ENCODE data around the gene STAM. TPM values are rescaled to one million over a fixed set of nuclear protein-coding genes. Genes with fewer than 3 reads are reported as not detected.

STAM gene
- total RNA-seq, 1 experiment from 2014 or later = 9.3 TPM

DNA sequence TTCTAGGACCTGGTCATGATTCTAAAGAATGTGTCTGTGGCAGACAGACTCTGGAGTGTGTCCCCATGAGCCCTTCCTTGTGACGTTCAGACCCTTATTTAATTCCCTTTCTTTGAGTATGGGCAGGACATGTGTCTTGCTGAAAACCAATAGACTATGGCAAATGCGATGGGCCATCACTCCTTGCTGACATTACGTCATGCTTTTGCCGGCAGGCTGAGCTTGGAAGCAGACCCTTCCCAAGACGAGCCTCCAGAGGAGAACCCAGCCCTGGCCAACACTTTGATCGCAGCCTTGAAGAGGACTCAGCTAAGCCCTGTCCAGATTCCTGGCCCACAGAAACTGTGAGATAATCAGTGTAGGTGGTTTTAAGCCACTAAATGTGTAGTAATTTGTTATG, 89.7 kb downstream of the STAM start:
- H3K36me3 ChIP-seq = no peaks in the 10 kb centered on the region
- no peak for DNase-seq
- no peak overlapping the region for H3K4me3 ChIP-seq
- H3K9me3 ChIP-seq = no peaks in the 10 kb centered on the region
- no peaks in the 10 kb centered on the region for H3K27me3 ChIP-seq

DNA sequence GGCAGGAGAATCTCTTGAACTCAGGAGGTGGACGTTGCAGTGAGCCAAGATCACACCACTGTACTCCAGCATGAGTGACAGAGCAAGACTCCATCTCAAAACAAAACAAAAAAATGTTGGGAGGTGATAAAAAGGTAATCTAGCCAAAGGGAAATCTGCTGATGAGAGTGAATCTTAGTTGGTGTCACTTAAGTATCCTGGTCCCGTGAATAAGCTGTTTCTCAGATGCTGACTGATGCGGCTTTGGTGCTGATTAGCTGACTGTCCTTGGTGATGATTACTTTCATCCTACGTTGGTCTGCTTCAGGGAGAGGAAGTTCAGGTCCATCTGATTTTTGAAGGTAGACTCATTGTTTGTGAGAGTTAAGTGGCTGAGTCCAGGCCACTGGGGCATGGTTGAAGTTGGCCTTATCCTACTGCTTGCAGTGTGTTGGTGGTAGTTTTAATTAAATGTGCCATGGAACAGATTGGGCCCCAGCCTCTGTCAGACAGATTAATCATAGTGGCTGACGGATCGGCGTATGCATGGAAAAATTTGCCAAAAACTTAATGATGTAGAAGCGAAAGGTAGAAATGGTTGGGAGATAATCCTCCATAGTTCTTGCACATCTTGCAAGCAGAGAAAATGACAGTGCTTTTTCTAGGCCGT, 90.6 kb downstream of the STAM start:
- Histone ChIP-seq H3K36me3 (no peaks in the 10 kb centered on the region), H3K27me3 (no peaks in the 10 kb centered on the region), H3K9me3 (no peaks in the 10 kb centered on the region), H3K4me3 (no peak overlapping the region)
- DNase-seq = no peak

DNA sequence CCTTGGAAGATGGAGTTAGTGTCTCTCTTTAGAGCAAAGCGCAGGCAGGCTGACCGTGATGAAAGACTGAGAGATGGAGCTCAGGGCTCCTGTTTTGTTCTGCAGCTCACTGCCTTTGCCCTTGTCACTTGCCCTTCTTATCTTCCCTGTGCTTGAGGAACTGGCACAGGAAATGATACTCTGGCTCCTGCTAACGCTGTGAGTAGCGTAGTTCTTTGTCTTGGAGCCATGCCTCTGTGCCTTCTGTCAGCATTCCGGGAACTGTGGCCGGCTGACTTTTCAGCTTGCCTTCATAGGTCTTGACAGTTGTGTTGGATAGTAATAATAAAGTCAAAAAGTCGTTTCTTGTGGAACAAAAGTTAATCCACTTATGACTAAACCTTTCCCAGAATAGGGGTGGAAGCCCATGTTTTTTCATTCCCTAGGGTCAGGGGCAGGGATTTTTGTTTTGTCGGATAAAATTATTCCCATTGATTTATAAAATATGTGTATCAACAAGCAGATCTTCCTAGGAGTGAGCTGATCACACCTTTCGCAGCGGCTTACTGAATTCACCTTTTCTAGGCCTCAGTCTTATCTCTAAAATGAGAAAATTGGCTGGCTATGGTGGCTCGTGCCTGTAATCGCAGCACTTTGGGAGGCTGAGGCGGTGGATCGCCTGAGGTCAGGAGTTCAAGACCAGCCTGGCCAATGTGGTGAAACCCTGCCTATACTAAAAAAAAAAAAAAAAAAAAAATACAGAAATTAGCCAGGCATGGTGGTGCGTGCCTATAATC, 91.4 kb downstream of the STAM start:
- no peaks in the 10 kb centered on the region for H3K36me3 ChIP-seq
- no peak overlapping the region for H3K4me3 ChIP-seq
- H3K27me3 ChIP-seq = no peaks in the 10 kb centered on the region
- no peaks in the 10 kb centered on the region for H3K9me3 ChIP-seq
- DNase-seq = no peak

DNA sequence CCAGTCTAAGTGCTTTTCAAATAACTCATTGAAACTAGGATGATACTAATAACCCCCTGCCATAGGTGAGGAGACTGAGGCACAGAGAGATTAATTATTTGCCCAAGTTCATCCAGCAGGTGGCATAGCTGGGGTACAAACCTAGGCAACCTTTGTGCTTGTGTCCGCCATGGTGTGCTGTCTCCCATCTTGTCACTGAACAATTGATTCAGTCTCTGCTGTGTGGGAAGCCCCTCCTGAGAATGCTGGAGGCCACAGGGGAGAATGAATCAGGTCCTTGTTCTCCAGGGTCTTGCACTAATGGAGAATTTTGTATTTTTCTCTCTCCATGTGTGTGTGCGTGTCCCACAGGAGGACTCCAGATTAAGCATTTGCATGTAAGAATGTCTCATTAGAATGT, 92.3 kb downstream of the STAM start:
- Histone ChIP-seq H3K4me3 (no peak overlapping the region), H3K27me3 (no peaks in the 10 kb centered on the region), H3K9me3 (no peaks in the 10 kb centered on the region), H3K36me3 (no peaks in the 10 kb centered on the region)
- no peak for DNase-seq

DNA sequence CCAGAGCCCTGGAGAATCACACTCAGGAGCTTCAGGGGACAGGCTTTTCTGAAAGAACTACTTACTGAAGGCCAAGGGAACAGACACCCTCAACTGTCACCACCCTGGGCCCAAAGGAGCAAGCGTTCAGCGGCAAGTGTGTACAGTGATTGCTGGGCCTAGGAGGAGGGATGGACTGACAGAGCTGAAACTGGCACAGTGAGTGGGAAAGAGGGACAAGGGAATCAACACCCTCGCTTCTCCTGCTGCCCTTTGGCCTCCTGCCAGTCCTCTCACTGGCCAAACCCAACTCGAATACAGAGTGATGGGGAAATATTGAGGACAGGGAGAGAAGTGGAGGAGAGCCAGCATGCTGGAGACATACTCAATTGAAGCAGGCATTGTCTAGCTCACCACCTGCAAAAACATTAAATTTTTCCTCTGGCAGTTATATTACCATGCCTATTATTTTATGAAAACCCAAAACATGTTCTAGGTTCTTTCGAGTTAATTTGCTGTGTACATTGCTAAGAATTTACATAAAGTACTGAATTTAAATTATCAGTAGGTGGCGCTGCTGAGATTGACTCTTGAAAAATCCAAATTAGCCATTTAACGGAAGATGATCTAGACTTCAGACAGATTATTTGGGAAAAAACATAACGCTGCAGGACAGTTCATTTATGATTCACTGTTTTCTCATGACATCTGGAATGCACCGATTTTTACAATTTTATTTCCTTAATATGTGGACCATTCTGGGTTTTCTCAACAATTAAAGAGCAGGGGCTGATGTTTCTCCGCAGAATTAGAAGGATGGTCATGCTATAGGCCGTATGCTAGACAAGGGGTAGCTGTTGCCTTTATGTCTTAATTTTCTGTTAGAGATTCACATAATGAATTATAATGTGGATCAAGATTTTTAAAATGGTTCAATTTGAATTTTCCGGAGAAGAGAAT, 93.3 kb downstream of the STAM start:
- H3K27me3 ChIP-seq = no peaks in the 10 kb centered on the region
- no peaks in the 10 kb centered on the region for H3K9me3 ChIP-seq
- H3K4me3 ChIP-seq = no peak overlapping the region
- no peaks in the 10 kb centered on the region for H3K36me3 ChIP-seq
- peak; percentile 20 for DNase-seq

DNA sequence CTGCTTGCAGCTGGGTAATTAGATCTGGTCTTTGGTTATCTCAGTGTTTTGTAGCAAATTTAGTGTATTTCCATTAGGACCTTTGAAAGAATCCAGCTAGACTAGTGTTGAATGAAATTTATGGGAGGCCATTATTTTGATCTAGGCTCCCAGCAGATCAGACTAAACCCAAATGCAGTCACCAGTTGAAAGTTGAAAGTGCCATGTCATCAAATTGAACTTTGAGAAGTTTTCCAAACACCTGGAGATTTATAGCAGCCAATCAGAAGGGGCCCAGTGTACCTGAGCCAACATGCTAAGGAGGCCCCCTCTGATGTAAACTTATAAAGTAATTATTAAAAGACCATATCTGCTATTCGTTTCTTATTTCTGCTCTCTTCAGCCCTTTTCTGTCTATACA, 96.7 kb downstream of the STAM start:
- H3K4me3 ChIP-seq = no peak overlapping the region
- no peaks in the 10 kb centered on the region for H3K9me3 ChIP-seq
- no peaks in the 10 kb centered on the region for H3K36me3 ChIP-seq
- H3K27me3 ChIP-seq = no peaks in the 10 kb centered on the region
- DNase-seq = no peak

DNA sequence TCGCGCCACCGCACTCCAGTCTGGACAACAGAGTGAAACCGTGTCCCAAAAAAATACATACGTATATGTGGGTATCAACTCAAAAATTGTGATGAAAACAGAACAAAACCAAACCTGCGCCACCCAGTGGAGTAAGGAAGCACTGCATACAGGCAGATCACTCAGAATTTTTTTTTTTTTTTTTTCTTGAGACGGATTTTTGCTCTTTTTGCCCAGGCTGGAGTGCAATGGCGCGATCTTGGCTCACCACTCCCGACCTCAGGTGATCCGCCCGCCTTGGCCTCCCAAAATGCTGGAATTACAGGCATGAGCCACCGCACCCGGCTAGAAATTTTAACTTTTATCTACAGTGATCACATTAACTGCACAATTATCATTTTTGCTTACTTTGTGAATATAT, 99.0 kb downstream of the STAM start:
- Histone ChIP-seq H3K27me3 (no peaks in the 10 kb centered on the region), H3K36me3 (no peaks in the 10 kb centered on the region), H3K4me3 (peak overlapping the region; percentile 26), H3K9me3 (no peaks in the 10 kb centered on the region)
- peak; percentile 35 for DNase-seq

DNA sequence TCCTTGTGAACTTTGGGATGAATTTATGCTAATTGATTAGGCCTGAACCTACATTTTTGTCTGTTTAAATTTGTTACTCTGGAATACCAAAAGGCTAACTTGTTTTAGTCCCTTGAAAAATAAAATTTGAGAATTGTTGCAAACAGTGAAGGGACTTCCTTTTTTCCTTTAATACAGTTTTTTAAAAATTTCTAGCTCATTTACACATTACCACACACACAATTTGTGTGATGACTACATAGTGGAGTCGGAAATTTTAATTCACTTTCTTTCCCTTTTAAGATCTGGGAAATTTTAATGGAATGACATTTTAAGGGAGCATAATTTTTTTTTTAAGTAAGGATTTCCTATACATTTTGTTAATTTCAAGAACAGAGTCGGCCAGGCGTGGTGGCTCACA, 99.5 kb downstream of the STAM start:
- H3K4me3 ChIP-seq = no peak overlapping the region
- no peaks in the 10 kb centered on the region for H3K9me3 ChIP-seq
- DNase-seq = no peak
- no peaks in the 10 kb centered on the region for H3K36me3 ChIP-seq
- H3K27me3 ChIP-seq = no peaks in the 10 kb centered on the region

DNA sequence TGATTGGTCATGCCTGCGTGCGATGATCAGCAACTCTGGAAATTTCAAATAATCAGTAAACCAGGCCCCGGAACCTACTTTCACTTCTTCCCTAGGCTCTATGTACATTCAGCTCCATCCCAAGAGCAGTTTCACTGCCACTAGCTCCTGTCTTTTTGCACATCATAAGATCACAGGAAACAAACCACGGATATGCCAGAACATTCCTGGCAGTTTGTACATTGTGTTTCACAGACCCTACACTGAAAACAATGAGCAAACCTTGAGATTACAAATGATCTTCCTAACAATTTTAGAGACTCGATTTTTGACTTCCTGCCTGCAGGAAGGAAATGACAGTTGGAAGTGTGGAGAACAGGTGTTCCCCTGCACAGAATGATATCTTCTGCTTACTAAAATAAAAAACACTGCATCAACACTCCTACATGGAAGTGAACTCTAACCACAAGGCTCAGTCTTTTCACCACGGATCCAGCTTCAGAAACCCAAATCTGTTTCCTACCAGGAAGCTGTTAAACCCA, 100.5 kb downstream of the STAM start:
- Histone ChIP-seq H3K36me3 (no peaks in the 10 kb centered on the region), H3K27me3 (no peaks in the 10 kb centered on the region), H3K4me3 (no peak overlapping the region), H3K9me3 (no peaks in the 10 kb centered on the region)
- DNase-seq = no peak

DNA sequence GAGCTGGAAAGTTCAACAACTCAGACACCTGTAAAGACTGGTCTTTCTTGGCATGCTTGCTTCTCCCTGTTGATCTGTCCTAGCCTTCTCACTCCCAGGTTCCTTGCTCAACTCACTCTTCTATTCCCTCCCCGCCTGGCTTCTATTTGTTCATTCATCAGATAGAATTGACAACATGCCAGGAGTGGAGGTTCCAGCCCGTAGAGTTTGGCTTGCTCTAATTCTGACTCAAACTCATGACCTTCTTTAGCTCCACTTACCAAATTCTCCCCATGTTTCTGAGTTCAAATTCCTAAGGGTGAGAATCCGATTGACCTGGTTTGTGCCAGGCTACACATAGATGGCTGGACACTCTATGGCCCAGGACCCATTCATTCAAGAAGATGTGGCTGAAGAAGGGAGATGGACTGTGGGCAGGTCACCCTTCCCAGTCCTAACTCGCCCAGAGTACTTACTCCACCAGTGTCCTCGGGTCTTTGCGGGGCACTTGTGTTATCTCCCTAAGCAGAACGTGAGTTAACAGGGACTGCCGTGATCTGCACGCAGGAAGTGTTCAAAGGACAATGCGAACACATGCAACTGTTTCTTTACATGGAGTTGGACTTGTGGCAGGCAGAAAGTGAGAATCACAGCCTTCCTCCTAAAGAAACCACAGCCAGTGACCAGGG, 104.1 kb downstream of the STAM start:
- Histone ChIP-seq H3K36me3 (no peaks in the 10 kb centered on the region), H3K27me3 (no peaks in the 10 kb centered on the region), H3K9me3 (no peaks in the 10 kb centered on the region), H3K4me3 (no peak overlapping the region)
- DNase-seq = peak; percentile 7

DNA sequence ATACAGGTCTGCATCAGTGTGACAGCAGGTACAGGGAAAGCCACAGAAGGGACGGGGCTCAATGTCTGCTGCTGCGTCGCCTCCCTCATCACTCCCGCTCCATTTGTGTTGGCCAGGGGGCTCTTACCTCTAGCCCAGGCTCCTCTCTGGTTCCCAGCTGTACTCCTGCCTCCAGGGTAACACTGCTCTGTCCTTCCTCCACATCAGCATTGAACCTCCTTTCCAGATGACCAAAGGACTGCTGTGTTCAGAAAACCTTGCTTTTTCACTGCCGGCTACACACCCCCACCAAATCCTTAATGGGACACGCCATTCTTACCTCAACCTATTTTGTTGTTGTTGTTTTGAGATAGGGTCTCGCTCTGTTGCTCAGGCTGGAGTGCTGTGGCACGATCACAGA, 105.9 kb downstream of the STAM start:
- no peaks in the 10 kb centered on the region for H3K9me3 ChIP-seq
- DNase-seq = no peak
- H3K27me3 ChIP-seq = no peaks in the 10 kb centered on the region
- H3K4me3 ChIP-seq = no peak overlapping the region
- no peaks in the 10 kb centered on the region for H3K36me3 ChIP-seq

DNA sequence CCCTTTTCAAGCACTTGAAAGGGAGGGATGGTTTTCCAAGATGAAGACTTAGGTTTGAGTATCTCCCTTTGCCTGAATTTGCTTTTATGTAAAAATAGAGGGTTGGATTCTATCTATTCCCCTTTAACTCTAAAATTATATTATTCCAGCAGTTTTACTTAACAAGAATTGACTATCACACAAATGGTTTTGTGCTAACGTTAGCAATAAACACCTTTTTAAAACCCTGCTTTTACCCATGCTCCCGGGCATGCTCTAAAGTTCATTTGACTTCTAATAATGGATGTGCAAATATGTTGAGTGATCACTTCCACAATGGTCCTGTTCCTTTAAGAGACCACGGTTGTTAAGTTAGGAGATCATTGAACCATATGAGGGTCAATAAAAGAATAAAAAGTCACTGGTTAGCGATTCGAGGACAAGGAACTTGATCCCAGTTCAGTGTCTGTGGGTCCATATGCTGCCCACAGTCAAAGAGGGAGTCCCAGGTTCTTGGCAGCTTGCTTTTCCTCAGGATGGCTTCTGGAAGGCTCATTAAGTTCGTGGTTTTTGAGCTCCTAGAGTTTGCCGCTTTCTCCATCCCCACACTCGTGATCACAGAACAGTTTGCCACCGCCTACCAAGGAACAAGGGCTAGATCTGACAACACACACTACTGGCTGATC, 108.0 kb downstream of the STAM start, which contains the start of gene TMEM236:
TMEM236 (plus strand) TSS at position 421 of the 665 bp plus-strand sequence; CDS start at position 516, 95 bp downstream.
- H3K4me3 ChIP-seq = no peak within 1 kb of the TSS
- no peaks in the 10 kb centered on the region for H3K36me3 ChIP-seq
- DNase-seq = no peak
- H3K27me3 ChIP-seq = no peaks in the 10 kb centered on the region
- no peaks in the 10 kb centered on the region for H3K9me3 ChIP-seq

DNA sequence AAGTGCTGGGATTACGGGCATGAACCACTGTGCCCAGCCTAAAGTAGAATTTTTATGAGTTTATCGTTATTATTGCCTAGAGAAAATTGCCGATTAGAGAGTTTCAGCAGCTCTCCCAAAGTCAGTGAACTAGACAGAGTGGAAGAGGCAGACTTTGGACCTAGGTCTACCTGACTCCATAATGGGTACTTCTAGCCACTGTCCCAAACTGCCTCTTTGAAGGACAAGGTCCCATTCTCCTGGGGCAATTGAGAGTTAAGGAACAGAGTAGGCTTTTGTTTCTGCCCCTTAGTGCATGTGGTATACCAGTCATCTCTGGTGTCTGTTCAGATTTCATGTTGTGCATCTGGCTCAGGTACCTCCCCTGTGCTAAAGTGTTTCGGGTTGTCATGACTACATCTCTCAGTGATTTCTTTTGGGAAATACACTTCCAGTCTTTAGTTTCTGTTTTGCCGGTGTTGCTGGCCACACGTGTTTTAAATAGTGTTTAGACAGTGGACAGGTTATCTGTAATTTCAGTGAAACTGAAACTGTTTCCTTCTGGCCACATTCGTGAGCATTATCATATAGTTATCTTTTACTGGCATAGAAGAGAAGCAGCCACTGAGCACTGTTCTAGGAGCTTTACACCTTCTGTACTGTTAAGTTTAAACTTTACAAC, 112.7 kb downstream of the STAM start:
- no peaks in the 10 kb centered on the region for H3K27me3 ChIP-seq
- H3K4me3 ChIP-seq = no peak overlapping the region
- H3K9me3 ChIP-seq = no peaks in the 10 kb centered on the region
- no peak for DNase-seq
- no peaks in the 10 kb centered on the region for H3K36me3 ChIP-seq

DNA sequence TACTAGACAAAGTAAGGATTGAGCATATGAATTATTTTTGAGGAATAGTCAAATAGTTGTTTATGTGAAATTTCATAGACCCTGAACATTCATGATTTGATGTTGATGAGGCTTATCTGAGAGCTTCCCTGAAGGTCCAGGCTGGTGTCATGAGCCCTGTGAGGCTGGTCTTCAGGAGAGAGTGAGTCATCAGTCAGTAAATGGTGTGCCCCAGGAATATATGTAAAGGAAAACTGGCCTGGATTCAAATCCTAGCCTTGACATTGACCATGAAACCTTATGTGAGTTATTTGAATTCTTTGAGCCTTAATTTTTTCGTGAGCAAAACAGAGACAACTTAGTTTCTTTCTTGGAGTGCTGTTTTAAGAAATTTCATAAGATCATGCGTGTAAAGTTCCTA, 114.2 kb downstream of the STAM start:
- Histone ChIP-seq H3K27me3 (no peaks in the 10 kb centered on the region), H3K4me3 (no peak overlapping the region), H3K36me3 (no peaks in the 10 kb centered on the region), H3K9me3 (no peaks in the 10 kb centered on the region)
- no peak for DNase-seq

DNA sequence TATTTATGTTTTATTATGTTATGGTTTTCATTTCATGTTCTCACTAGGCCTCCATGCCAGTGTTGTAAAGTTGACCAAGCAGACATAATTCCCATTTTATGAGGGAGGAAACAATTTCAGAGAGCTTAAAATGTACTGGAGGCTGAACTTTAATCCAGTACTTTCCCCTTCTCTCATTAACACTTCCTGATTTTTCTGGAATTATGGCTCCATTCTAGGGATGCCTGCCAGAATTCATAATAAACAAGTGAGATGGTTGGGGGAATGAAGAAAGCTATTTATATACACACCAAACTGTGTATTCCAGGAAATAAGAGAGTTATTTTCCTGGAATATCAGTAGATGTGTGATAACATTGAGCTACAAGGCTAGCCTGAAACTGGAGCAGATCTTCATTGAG, 114.9 kb downstream of the STAM start:
- DNase-seq = no peak
- H3K27me3 ChIP-seq = no peaks in the 10 kb centered on the region
- H3K36me3 ChIP-seq = no peaks in the 10 kb centered on the region
- no peak overlapping the region for H3K4me3 ChIP-seq
- no peaks in the 10 kb centered on the region for H3K9me3 ChIP-seq

DNA sequence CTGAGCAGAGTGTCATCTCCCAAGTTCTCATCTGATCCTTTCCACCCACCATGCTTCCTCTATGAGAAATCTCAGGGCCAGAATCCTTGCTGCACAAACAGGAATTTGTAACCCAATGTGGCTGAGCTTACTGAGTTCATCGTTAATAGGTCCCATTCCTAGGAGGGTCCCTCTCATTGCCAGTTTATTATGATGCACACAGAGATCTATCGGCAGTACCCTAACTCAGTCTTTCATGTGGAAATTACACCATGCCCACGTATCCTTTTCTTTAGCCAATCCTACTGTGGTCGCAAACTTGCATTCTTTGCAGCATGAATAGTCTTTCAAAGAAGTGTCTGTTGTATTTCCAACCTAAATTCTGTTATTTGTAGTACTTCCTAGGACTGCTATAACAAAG, 120.2 kb downstream of the STAM start:
- Histone ChIP-seq H3K9me3 (no peaks in the 10 kb centered on the region), H3K36me3 (no peaks in the 10 kb centered on the region), H3K27me3 (no peaks in the 10 kb centered on the region), H3K4me3 (no peak overlapping the region)
- DNase-seq = no peak
